HG03066 (cell line): ENCODE results near the gene XYLB.
"Not testable (repeated sequence)": the region's sequence is repeated elsewhere in the genome, so short reads cannot be mapped to it uniquely, and the experiment has no call there.

Experiments used
- ATAC-seq: cut with Tn5 transposase; IDR thresholded peaks from one replicate; pipeline ENCODE4 v1.9.1; 2021; ENCODE audit warnings: low read depth; ENCODE audit not compliant: unreplicated experiment

Gene XYLB

DNA sequence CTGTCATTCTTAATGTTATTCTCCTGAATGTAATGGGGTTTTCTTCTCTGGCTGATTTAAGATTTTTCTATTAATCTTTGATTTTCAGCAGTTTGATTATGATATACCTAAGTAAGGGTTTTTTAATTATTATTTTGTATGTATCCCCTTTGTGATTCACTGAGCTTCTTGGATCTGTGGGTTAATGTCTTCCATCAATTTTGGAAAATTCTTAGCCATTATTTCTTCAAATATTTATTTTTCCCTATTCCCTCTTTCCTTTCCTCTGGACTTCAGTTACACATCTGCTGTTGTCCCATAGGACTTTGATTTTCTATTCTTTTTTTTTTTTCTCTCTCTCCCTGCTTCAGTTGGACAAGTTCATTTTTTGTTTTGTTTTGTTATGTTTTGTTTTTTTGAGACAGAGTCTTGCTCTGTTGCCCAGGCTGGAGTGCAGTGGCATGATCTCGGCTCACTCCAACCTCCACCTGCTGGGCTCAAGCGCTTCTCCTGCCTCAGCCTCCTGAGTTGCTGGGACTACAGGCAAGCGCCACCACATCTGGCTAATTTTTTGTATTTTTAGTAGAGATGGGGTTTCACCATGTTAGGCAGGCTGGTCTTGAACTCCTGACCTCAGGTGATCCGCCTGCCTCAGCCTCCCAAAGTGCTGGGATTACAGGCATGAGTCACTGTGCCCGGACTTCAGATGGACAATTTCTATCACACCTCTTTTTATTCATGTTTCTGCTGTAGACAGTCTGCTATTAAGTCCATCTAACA is 40.6 kb downstream of the XYLB start:
- no peak for ATAC-seq

DNA sequence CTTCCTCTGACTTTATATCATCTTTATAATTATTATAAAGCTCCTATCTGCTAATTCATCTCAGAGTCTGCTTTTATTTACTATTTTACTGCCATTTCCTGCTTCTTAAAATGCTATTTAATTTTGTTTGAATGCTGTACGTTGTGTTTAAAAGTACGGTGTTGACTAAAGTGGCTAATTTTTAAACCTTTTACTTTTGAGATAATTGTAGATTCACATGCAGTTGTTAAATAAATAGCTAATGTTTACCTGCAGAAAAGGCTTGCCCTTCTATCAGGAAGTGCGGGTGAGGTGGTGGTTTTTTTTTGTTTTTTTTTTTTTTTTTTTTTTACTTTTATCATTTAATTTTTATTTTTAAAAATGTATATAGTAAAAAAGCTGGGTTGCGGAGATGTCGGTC is 41.3 kb downstream of the XYLB start:
- ATAC-seq = no peak

DNA sequence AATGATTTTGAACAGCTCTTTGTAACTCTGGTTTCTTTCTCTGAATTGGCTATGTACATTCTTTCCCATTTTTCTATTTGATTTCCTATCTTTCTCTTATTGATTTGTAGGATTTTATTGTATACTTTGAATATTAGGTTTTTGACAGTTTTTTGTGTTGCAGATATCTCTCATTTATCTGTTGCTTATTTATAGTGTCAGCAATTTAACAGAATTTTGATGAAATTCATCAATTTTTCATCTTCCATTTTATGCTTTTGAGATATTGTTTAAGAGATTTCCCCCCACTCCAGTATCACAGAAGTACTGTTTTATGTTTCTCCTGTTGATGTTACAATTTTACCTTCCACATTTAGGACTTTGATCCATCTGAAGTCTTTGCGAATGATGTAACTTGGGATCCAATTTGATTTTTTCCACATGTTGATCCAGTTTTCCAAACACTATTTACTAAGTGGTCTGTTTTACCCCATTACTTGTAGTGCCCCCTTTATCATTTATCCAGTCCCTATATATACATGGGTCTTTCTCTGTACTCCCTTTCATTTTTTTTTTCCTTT is 46.1 kb downstream of the XYLB start:
- ATAC-seq = no peak

DNA sequence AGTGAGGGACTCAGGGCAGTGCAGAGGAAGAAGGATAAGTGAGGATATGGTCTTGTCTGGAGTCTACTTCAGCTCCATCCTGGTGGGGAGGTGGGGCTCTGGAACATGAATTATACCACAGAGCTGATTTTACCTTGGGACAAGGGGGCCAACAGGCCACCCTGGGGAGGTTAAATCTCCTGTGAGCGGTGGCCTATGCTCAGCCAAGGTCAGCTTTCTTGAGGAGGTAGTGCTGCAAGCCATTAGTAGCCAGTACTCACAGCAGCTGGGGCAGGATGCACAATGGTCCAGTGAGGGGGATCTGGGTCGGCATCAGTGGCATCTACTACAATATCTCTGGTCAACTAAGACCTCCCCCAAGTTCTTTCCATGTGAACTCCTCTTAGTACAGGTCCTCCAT is 49.7 kb downstream of the XYLB start:
- ATAC-seq = no peak

DNA sequence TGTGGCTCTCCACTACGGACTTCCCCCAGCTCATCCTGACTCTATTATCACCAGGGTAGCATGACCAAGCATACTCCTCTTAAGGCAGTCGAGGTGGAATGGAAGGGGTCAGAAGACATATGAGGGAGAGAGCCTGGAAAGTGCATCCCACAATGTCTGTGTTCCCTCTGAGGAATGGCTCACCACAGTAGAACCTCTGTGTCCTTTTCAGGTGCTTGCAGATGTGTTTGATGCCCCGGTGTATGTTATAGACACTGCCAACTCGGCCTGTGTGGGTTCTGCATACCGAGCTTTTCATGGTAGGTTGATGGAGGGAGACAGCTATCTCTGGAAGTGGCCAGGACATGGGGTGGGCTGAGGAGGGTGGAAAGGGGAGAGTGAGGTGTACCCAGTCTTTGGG is 50.3 kb downstream of the XYLB start:
- ATAC-seq = no peak

DNA sequence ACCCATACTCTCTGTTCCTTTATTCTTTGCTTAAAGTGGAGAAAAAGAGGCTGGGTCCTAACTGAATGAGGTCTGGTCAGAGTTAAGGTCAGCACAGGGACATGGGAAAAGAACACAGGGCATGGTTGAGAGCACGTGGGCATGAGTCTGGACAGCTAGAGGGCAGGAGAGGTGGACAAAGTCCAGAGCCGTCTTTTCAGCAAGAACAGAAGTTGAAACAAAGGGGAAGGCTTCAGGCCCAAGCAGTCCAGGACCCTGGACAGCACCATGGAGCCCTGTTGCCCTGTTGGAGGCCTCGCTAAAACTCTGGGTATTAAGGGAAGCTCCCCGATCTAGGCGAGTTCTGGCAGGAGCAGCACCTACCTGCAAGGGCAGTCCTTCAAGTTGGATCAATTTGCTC is 50.7 kb downstream of the XYLB start:
- no peak for ATAC-seq

DNA sequence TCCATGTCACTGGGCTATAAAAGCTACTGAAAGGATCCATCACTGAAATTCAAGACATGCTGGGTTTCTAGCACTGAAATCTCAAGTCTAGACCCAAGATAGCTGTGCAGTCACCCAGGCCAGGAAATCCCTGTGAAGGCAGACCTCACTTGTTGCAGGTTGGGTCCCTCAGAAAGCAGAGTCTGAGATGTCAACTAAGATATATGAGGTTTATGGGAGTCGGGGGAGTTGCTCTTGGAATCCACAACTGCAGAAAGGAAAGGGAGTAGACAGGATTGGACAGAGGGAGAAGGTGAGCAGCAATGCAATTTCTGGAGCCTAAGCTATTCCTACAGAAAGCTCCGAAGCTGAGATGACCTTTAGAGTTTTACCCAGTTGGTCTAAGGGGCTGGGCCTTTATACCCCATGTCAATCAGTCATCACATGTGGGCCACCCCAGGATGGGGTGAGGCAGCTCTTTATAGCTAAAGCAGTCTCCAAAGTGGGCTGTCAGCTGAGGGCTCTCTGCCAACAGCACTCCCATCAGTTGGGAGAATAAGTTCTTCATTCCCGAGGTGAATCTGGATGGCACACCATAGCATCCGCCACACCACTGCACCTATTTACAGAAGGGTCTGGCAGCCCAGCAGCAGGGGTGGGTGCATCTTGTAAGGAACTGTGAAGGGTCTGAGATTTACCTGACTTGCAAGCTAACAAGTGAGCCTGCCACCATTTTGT is 54.8 kb downstream of the XYLB start:
- no peak for ATAC-seq

DNA sequence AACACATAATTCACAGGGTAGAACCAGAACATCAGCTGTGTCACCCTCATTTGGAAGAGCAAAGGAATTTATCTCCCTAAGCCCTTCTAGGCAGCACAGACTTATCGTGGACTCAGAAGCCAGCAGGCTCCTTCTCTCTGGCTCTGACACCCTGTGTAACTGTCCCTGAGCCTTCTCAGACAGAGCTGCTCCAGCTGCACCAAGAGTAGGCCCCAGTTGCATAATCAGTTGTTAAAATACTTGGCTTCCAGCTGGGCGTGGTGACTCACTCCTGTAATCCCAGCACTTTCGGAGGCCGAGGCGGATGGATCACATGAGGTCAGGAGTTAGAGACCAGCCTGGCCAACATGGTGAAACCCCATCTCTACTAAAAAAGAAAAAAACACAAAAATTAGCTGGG is 57.7 kb downstream of the XYLB start:
- no peak for ATAC-seq

DNA sequence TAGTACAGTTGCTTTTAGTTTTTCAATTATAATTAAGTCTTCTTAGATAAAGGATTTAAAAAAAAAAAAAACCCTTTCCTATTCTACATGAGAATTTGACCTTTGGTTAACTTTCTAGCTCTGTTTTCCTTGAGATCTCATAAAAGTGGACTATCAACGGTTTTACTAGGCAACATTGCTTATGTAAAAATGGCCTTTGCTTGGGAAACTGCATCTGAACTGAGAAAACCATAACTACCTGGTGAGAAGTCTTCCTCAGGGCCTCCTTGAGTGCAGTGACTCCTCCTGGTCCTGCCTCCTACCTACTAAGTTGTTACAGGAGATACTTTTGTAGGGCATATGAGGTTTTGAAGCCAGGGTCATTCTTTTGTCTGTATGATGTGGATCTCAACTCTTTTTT is 65.0 kb downstream of the XYLB start:
- ATAC-seq = no peak

DNA sequence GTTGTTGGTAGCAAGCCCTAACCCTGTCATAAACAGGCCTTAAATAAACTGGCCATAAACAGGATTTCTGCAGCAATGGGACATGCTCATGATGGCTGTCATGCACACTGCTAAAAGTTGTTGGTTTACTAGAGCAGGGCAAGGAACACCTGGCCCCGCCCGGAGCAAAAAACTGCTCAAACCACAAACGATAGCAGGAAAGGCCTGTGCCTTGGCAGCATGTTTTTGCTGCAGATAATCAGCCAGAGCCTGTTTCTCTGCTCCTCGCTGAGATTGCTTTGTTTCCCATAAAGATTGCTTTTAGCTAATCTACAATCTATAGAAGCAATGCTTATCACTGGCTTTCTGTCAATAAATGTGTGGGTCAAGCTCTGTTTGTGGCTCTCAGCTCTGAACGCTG is 74.2 kb downstream of the XYLB start:
- ATAC-seq = not testable (repeated sequence)

DNA sequence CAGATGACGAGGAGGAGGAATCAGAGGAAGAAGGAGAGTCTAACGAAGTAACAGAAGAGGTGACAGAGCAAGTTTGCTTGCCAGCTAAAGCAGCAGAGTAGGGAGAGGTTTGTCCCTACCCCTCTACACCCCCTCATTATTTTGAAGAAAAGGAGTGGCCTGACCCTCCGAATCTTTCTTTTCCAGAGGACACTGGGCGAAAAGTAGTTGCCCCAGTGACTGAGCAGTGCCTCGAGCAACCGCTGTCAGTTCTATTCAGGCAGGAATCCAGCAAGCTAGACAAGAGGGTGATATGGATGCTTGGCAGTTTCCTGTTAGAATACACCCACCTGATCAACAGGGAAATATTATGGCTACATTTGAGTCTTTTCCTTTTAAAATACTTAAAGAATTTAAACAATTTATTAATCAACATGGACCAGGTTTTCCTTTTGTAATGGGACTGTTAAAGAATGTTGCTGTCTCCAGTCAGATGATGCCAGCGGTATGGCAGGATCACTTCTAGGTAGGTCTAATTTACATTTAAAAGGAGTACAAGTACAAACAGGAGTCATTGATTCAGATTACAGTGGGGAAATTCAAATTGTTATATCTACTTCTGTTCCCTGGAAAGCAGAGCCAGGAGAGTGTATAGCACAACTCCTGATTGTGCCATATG is 75.2 kb downstream of the XYLB start:
- ATAC-seq = no peak

DNA sequence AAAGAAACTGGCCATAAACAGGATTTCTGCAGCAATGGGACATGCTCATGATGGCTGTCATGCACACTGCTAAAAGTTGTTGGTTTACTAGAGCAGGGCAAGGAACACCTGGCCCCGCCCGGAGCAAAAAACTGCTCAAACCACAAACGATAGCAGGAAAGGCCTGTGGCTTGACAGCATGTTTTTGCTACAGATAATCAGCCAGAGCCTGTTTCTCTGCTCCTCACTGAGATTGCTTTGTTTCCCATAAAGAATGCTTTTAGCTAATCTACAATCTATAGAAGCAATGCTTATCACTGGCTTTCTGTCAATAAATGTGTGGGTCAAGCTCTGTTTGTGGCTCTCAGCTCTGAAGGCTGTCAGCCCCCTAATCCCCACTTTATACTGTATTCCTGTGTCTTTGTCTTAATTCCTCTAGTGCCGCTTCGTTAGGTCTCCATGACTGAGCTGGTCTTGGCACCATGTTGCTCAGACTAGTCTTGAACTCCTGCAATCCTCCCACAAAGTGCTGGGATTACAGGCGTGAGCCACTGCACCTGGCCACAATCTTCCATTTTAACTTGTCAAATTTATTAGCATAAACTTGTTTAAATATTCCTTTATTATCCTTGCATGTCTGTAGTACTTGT is 80.3 kb downstream of the XYLB start:
- not testable (repeated sequence) for ATAC-seq

DNA sequence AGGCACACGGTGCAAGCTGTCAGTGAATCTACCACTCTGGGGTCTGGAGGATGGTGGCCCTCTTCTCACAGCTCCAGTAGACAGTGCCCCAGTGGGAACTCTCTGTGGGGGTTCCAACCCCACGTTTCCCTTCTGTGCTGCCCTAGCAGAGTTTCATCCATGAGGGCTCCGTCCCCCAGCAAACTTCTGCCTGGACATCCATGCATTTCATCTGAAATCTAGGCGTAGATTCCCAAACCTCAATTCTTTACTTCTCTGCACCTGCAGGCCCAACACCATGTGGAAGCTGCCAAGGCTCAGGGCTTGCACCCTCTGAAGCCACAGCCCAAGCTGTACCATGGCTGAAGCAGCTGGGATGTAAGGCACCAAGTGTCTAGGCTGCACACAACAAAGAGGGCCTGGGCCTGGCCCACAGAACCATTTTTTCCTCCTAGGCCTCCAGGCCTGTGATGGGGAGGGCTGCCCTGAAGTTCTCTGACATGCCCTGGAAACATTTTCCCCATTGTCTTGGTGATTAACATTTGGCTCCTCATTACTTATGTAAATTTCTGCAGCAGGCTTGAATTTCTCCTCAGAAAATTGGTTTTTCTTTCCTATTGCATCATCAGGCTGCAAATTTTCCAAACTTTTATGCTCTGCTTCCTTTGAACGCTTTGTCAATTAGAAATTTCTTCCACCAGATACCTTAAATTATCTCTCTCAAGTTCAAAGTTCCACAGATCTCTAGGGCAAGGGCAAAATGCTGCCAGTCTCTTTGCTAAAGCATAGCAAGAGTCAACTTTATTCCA is 86.5 kb downstream of the XYLB start:
- not testable (repeated sequence) for ATAC-seq

DNA sequence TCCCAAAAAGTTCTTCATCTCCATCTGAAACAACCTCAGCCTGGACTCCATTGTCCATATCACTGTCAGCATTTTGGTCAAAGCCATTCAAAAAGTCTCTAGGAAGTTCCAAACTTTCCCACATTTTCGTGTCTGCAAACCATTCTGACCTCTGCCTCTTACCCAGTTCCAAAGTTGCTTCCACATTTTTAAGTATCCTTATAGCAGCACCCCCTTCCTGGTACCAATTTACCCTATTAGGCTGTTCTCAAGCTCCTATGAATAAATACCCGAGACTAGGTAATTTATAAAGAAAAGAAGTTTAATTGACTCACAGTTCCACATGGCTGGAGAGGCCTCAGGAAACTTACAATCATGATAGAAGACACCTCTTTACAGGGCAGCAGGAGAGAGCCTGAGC is 87.1 kb downstream of the XYLB start:
- not testable (repeated sequence) for ATAC-seq

DNA sequence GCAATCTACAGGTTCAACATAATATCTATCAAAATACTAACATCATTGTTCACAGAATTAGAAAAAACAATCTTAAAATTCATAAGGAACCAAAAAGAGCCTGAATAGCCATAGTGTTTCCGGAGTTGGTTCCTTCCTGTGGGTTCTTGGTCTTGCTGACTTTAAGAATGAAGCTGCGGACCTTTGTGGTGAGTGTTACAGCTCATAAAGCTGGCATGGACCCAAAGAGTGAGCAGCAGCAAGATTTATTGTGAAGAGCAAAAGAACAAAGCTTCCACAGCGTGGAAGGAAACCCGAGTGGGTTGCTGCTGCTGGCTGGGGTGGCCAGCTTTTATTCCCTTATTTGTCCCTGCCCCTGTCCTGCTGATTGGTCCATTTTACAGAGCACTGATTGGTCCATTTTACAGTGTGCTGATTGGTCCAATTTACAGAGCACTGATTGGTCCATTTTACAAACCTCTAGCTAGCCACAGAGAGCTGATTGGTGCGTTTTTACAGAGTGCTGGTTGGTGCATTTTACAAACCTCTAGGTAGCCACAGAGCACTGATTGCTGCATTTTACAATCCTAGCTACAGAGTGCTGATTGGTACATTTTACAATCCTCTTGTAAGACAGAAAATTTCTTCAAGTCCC is 92.0 kb downstream of the XYLB start:
- not testable (repeated sequence) for ATAC-seq

DNA sequence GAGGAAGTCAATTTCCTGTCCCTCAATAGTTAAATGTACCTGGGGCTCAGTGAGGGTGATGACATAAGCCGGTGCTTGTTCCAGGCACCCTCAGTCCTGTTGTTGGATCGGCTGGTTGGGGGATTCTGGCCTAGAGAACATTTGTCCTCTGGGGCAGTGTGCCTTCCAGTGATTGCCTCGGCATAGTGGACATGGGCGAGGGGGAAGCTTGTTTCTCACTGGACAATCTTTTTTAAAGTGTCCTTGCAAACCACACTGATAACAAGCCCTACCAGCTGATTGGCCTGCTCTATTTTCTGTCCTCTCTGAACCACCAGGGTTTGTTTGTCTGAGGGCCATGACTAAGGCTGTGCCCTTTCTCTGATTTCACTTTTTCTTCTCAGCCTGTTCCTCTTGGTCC is 96.6 kb downstream of the XYLB start:
- not testable (repeated sequence) for ATAC-seq

DNA sequence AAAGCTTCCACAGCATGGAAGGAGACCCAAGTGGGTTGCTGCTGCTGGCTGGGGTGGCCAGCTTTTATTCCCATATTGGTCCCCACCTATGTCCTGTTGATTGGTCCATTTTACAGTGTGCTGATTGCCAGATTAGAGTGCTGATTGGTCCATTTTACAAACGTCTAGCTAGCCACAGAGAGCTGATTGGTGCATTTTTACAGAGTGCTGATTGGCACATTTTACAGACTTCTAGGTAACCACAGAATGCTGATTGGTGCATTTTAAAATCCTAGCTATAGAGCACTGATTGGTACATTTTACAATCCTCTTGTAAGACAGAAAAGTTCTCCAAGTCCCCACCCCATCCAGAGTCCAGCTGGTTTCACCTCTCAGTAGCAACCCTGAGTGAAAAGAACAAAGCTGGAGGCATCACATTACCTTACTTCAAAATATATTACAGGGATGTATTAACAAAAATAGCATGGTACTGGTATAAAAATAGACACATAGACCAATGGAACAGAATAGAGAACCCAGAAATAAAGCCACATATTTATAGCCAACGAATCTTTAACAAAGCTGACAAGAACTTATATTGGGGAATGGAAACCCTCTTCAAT is 99.6 kb downstream of the XYLB start:
- ATAC-seq = no peak

DNA sequence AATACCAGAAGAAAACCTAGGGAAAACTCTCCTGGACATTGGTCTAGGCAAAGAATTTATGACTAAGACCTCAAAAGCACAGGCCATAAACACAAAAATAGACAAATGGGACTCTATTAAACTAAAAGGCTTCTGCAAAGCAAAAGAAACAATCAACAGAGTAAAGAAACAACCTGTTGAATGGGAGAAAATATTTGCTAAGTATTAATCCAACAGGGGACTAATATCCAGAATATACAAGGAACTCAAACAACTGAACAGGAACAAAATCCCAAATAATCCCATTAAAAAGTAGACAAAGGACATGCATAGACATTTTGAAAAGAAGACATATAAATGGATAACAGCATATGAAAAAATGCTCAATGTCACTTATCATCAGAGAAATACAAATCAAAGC is 100.2 kb downstream of the XYLB start:
- ATAC-seq = no peak

DNA sequence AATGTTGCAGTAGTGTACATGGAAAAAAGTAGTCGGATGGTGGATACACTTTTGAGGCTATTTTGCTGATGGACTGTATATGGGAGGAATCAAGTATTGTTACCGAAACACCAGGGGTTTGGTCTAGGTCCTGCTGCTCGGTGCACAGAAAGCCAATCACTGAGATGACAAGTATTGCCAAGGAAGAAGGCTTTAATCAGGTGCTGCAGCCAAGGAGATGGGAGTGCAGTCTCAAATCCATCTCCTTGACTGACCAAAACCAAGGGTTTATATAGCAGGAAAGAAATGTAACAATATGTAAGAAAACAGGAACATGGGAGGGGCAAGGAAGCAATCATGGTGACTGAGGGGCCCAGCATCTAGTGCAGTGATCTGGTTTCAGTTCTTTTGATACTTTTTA is 104.3 kb downstream of the XYLB start:
- ATAC-seq = no peak
